Measurements from ENCODE around the gene KIAA0825. TPM values are rescaled to one million over a fixed set of nuclear protein-coding genes. Genes with fewer than 3 reads are reported as not detected.
A peak's percentile ranks its signal among the peaks of the same experiment; 100 is the strongest.

The KIAA0825 gene
- total and polyA plus RNA-seq, 2 donors (not counting 1 experiment from before 2014, with no cell fraction given) = 1.7 to 3.6 TPM

DNA sequence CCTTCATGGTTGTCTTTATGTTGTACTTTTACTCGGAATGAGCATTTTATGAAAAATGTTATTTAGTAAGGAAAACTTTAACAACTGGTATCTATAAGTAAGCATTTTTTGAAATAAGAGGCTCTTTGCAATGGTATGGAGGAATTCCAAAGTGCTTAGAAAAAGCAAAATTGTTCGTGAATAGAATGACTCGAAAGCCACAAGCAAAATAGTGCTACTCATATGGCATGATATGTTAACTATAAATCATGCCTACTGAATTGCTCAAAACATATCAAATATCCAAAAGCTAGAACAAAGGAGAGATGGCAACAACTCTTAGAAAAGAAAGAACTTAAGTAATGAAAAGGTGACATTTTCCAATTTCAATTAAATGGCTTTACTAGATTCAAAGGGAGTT lies 216.3 kb downstream of the KIAA0825 start:
- DNase-seq (ENCODE audit: low read depth in 2 of 2) = peak; percentile 19 to 31
- no peaks in the 10 kb centered on the region for H4K20me1 ChIP-seq (ENCODE audit: control insufficient read depth, extremely low read depth, insufficient read depth, low read length)
- H3K4me1 ChIP-seq (ENCODE audit: control insufficient read depth, extremely low read depth, insufficient read depth, low read length) = no peaks in the 10 kb centered on the region
- no peak overlapping the region for H3K4me3 ChIP-seq (replicated peaks in 1 of 4; ENCODE audit: control extremely low read depth in 1 of 4, insufficient read depth in 1 of 4, low read depth in 3 of 4, low read length in 4 of 4)
- H3K9ac ChIP-seq (ENCODE audit: insufficient read depth, low read length) = no peak overlapping the region
- H3K9me3 ChIP-seq (ENCODE audit: control insufficient read depth, insufficient read depth, low read depth, low read length) = no peaks in the 10 kb centered on the region
- no peaks in the 10 kb centered on the region for H3K36me3 ChIP-seq (ENCODE audit: control insufficient read depth, insufficient read depth, low read length)
- H3K4me2 ChIP-seq (ENCODE audit: extremely low read depth, insufficient read depth, low read length) = no peak overlapping the region
- no peaks in the 10 kb centered on the region for H3K27me3 ChIP-seq (ENCODE audit: control insufficient read depth, insufficient read depth, low read length)
- TF ChIP-seq EZH2 (IDR thresholded peaks at IDR 0.05; ENCODE audit: low read length, missing control alignments) = no peak
- no peak for TF ChIP-seq CTCF (conservative IDR thresholded peaks at IDR 0.05 in 1 of 2, IDR thresholded peaks at IDR 0.05 in 1 of 2; ENCODE audit: low read depth in 1 of 2, low read length in 2 of 2)
- no peaks in the 10 kb centered on the region for H3K79me2 ChIP-seq (ENCODE audit: control insufficient read depth, insufficient read depth, low read length)
- H3K27ac ChIP-seq (ENCODE audit: insufficient read depth, low read length) = no peak overlapping the region
- H2AFZ ChIP-seq (ENCODE audit: low read length) = no peak overlapping the region

DNA sequence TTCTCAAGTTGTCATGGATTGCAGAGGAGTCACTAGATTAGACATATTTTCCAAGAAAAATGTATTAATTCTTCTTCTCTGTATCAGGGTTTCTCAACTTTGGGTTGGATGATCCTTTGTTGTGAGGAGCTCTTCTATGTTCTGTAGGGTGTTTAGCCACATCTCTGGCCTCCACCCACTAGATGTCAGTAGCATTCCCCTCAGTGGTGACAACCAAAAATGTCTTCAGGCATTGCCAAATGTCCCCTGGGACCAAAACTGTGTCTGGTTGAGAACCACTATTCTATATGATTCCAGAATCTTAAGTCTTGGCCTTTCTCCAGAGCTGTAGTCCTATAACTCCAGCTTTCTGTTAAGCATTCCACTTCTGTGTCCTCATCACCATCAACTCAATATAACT lies 220.9 kb downstream of the KIAA0825 start:
- Histone ChIP-seq H4K20me1 (ENCODE audit: control insufficient read depth, extremely low read depth, insufficient read depth, low read length) (no peaks in the 10 kb centered on the region), H3K9ac (ENCODE audit: insufficient read depth, low read length) (no peak overlapping the region), H3K4me1 (ENCODE audit: control insufficient read depth, extremely low read depth, insufficient read depth, low read length) (no peaks in the 10 kb centered on the region), H3K27me3 (ENCODE audit: control insufficient read depth, insufficient read depth, low read length) (no peaks in the 10 kb centered on the region), H3K27ac (ENCODE audit: insufficient read depth, low read length) (no peak overlapping the region), H3K4me2 (ENCODE audit: extremely low read depth, insufficient read depth, low read length) (no peak overlapping the region), H3K79me2 (ENCODE audit: control insufficient read depth, insufficient read depth, low read length) (no peaks in the 10 kb centered on the region), H2AFZ (ENCODE audit: low read length) (no peak overlapping the region), H3K9me3 (ENCODE audit: control insufficient read depth, insufficient read depth, low read depth, low read length) (no peaks in the 10 kb centered on the region), H3K36me3 (ENCODE audit: control insufficient read depth, insufficient read depth, low read length) (no peaks in the 10 kb centered on the region), H3K4me3 (replicated peaks in 1 of 4; ENCODE audit: control extremely low read depth in 1 of 4, insufficient read depth in 1 of 4, low read depth in 3 of 4, low read length in 4 of 4) (no peak overlapping the region)
- TF ChIP-seq EZH2 (IDR thresholded peaks at IDR 0.05; ENCODE audit: low read length, missing control alignments) = no peak
- TF ChIP-seq CTCF (conservative IDR thresholded peaks at IDR 0.05 in 1 of 2, IDR thresholded peaks at IDR 0.05 in 1 of 2; ENCODE audit: low read depth in 1 of 2, low read length in 2 of 2) = no peak
- DNase-seq (ENCODE audit: low read depth in 2 of 2) = no peak

DNA sequence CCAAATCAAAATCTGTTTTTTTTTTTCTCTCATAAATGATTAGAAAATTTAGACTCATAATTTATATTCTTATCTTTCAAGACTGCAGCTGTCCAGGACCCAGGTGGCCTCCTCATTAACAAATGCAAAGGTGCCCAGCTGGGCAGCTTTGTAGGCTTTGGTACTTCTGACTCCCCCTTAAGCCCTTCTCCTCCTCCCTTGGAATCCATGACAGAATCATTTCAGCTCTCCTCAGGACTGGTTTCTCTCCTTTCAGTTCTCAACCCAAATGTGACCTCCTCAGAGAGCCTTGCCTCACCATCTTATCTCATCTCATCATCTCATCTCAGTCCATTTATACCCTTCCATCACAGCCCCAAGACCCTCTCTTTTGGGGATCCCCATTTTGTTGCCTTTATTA lies 221.7 kb downstream of the KIAA0825 start:
- DNase-seq (ENCODE audit: low read depth in 2 of 2) = no peak
- no peaks in the 10 kb centered on the region for H3K9me3 ChIP-seq (ENCODE audit: control insufficient read depth, insufficient read depth, low read depth, low read length)
- H3K9ac ChIP-seq (ENCODE audit: insufficient read depth, low read length) = no peak overlapping the region
- no peak overlapping the region for H3K4me2 ChIP-seq (ENCODE audit: extremely low read depth, insufficient read depth, low read length)
- H3K27ac ChIP-seq (ENCODE audit: insufficient read depth, low read length) = no peak overlapping the region
- H3K4me3 ChIP-seq (replicated peaks in 1 of 4; ENCODE audit: control extremely low read depth in 1 of 4, insufficient read depth in 1 of 4, low read depth in 3 of 4, low read length in 4 of 4) = no peak overlapping the region
- no peaks in the 10 kb centered on the region for H3K36me3 ChIP-seq (ENCODE audit: control insufficient read depth, insufficient read depth, low read length)
- H3K79me2 ChIP-seq (ENCODE audit: control insufficient read depth, insufficient read depth, low read length) = no peaks in the 10 kb centered on the region
- H3K27me3 ChIP-seq (ENCODE audit: control insufficient read depth, insufficient read depth, low read length) = no peaks in the 10 kb centered on the region
- no peaks in the 10 kb centered on the region for H4K20me1 ChIP-seq (ENCODE audit: control insufficient read depth, extremely low read depth, insufficient read depth, low read length)
- H2AFZ ChIP-seq (ENCODE audit: low read length) = no peak overlapping the region
- TF ChIP-seq CTCF (conservative IDR thresholded peaks at IDR 0.05 in 1 of 2, IDR thresholded peaks at IDR 0.05 in 1 of 2; ENCODE audit: low read depth in 1 of 2, low read length in 2 of 2) = no peak
- no peak for TF ChIP-seq EZH2 (IDR thresholded peaks at IDR 0.05; ENCODE audit: low read length, missing control alignments)
- no peaks in the 10 kb centered on the region for H3K4me1 ChIP-seq (ENCODE audit: control insufficient read depth, extremely low read depth, insufficient read depth, low read length)

All from fibroblast of lung (primary cell).